HG03432 (cell line): ENCODE data around the gene NPTX1.

Experiments
- ATAC-seq: cut with Tn5 transposase; IDR thresholded peaks from one replicate; pipeline ENCODE4 v1.9.1; 2021; ENCODE audit warnings: mild to moderate bottlenecking, moderate library complexity; ENCODE audit not compliant: unreplicated experiment

The NPTX1 gene

GRCh38 chr17:80446645-80447405 is 29.6 kb downstream of the NPTX1 start:
- no peak for ATAC-seq

GRCh38 chr17:80445726-80446110 is 30.7 kb downstream of the NPTX1 start:
- ATAC-seq, result no peak

GRCh38 chr17:80445007-80445725 is 31.2 kb downstream of the NPTX1 start:
- no peak for ATAC-seq

GRCh38 chr17:80444644-80444979 is 31.8 kb downstream of the NPTX1 start:
- no peak for ATAC-seq

GRCh38 chr17:80443916-80444643 is 32.3 kb downstream of the NPTX1 start:
- no peak for ATAC-seq

GRCh38 chr17:80443498-80443897 is 32.9 kb downstream of the NPTX1 start:
- no peak for ATAC-seq

- ATAC-seq, result no peak
Measured at GRCh38 chr17:80442764-80443163, 33.6 kb downstream of the NPTX1 start.

GRCh38 chr17:80442323-80442659 is 34.1 kb downstream of the NPTX1 start:
- no peak for ATAC-seq

- no peak for ATAC-seq
Measured at GRCh38 chr17:80441598-80442322, 34.6 kb downstream of the NPTX1 start.

- ATAC-seq, result no peak
Measured at GRCh38 chr17:80441133-80441578, 35.3 kb downstream of the NPTX1 start.

- ATAC-seq, result no peak
Measured at GRCh38 chr17:80439499-80439898, 36.9 kb downstream of the NPTX1 start.

GRCh38 chr17:80438806-80439205 is 37.6 kb downstream of the NPTX1 start:
- ATAC-seq, result no peak

- ATAC-seq, result no peak
Measured at GRCh38 chr17:80437532-80437931, 38.9 kb downstream of the NPTX1 start.

GRCh38 chr17:80433916-80434666 is 42.3 kb downstream of the NPTX1 start:
- no peak for ATAC-seq

- no peak for ATAC-seq
Measured at GRCh38 chr17:80432961-80433550, 43.4 kb downstream of the NPTX1 start.

GRCh38 chr17:80432350-80432955 is 44.0 kb downstream of the NPTX1 start:
- no peak for ATAC-seq

GRCh38 chr17:80431246-80432195 is 44.9 kb downstream of the NPTX1 start:
- ATAC-seq, result no peak

GRCh38 chr17:80430446-80431245 is 45.8 kb downstream of the NPTX1 start:
- no peak for ATAC-seq
